Astrocyte (in vitro differentiated cells and primary cell): ENCODE results near the gene ZNF780A. TPM values are rescaled to one million over a fixed set of nuclear protein-coding genes. Genes with fewer than 3 reads are reported as not detected.

Source experiments
- DNase-seq: peaks from one replicate; pipeline ENCODE4 v3.0.0-alpha.2; 2010; ENCODE audit warnings: low read depth
- FAIRE-seq: peaks from 2 replicates; lab custom pipeline; 2011; peaks lifted over from hg19 to GRCh38; lab: Jason Lieb, UNC
- H2AFZ ChIP-seq: 2 replicates; pipeline ENCODE4 v1.6.0; 2012; ENCODE audit warnings: low read depth, low read length, inconsistent platforms
- H3K27ac ChIP-seq: 2 replicates; pipeline ENCODE4 v1.5.1; 2011; ENCODE audit warnings: low read depth, low read length, inconsistent platforms
- H3K27me3 ChIP-seq: 2 replicates; pipeline ENCODE4 v1.6.0; 2011; ENCODE audit warnings: low read length, inconsistent platforms; ENCODE audit not compliant: insufficient read depth
- H3K36me3 ChIP-seq: 2 replicates; pipeline ENCODE4 v1.5.1; 2011; ENCODE audit warnings: low read length, inconsistent platforms; ENCODE audit not compliant: insufficient read depth
- H3K4me1 ChIP-seq: 2 replicates; pipeline ENCODE4 v1.5.1; 2011; ENCODE audit warnings: low read length, inconsistent platforms; ENCODE audit not compliant: insufficient read depth
- H3K4me2 ChIP-seq: 2 replicates; pipeline ENCODE4 v1.6.0; 2012; ENCODE audit warnings: low read length, inconsistent platforms
- H3K4me3 ChIP-seq: 2 replicates; pipeline ENCODE4 v1.5.1; 2011; ENCODE audit warnings: low read depth, mild to moderate bottlenecking, low read length, inconsistent platforms; ENCODE audit not compliant: insufficient read depth
- H3K79me2 ChIP-seq: 2 replicates; pipeline ENCODE4 v1.6.0; 2012; ENCODE audit warnings: mild to moderate bottlenecking, low read length, inconsistent platforms; ENCODE audit not compliant: insufficient read depth
- H3K9ac ChIP-seq: 2 replicates; pipeline ENCODE4 v1.6.0; 2012; ENCODE audit warnings: mild to moderate bottlenecking, low read length, inconsistent platforms
- H3K9me3 ChIP-seq: 2 replicates; pipeline ENCODE4 v1.5.1; 2012; ENCODE audit warnings: low read depth, mild to moderate bottlenecking, low read length, inconsistent platforms; ENCODE audit not compliant: insufficient read depth
- H4K20me1 ChIP-seq: 2 replicates; pipeline ENCODE4 v1.6.0; 2012; ENCODE audit warnings: low read length, inconsistent platforms; ENCODE audit not compliant: insufficient read depth
- H3K27ac Mint-ChIP-seq: one replicate; pipeline ENCODE4 v1.8.0; 2021; ENCODE audit warnings: mild to moderate bottlenecking, mixed read lengths; ENCODE audit not compliant: unreplicated experiment
- H3K27me3 Mint-ChIP-seq: one replicate; pipeline ENCODE4 v1.8.0; 2021; ENCODE audit warnings: low read depth, mixed read lengths; ENCODE audit not compliant: unreplicated experiment
- H3K36me3 Mint-ChIP-seq: one replicate; pipeline ENCODE4 v1.8.0; 2021; ENCODE audit warnings: low read depth, mixed read lengths; ENCODE audit not compliant: unreplicated experiment
- H3K4me1 Mint-ChIP-seq: one replicate; pipeline ENCODE4 v1.8.0; 2021; ENCODE audit warnings: low read depth, mixed read lengths; ENCODE audit not compliant: unreplicated experiment
- H3K4me3 Mint-ChIP-seq: one replicate; pipeline ENCODE4 v1.8.0; 2021; ENCODE audit warnings: mild to moderate bottlenecking, moderate library complexity, mixed read lengths; ENCODE audit not compliant: unreplicated experiment
- H3K9me3 Mint-ChIP-seq: one replicate; pipeline ENCODE4 v1.8.0; 2021; ENCODE audit warnings: mild to moderate bottlenecking, mixed read lengths; ENCODE audit not compliant: unreplicated experiment
- CTCF ChIP-seq: IDR thresholded peaks from 2 replicates; pipeline ENCODE4 v1.5.1; 2011; ENCODE audit warnings: low read depth, mild to moderate bottlenecking, inconsistent platforms, low read length, moderate library complexity; ENCODE audit not compliant: insufficient read depth
- EZH2 ChIP-seq: IDR thresholded peaks from 2 replicates; pipeline ENCODE4 v1.6.1; 2012; ENCODE audit warnings: mild to moderate bottlenecking, low read length, inconsistent platforms; ENCODE audit not compliant: insufficient read depth
- total RNA-seq: library from RNA; stranded (reverse); gene quantifications from 2 replicates; pipeline ENCODE4 v1.2.1, GENCODE V29; 2021

Gene ZNF780A
- total RNA-seq, 1 donor from 2014 or later: 18.7 TPM

- Histone ChIP-seq H3K4me1 (no peaks in the 10 kb centered on the region), H3K4me3 (no peak overlapping the region), H4K20me1 (no peaks in the 10 kb centered on the region), H2AFZ (no peak overlapping the region), H3K79me2 (no peaks in the 10 kb centered on the region), H3K9me3 (peaks cover 19% of the 10 kb centered on the region), H3K27me3 (no peaks in the 10 kb centered on the region), H3K9ac (no peak overlapping the region), H3K36me3 (peaks cover 12% of the 10 kb centered on the region), H3K27ac (no peak overlapping the region), H3K4me2 (no peak overlapping the region)
- H3K9me3 Mint-ChIP-seq: peaks cover 32% of the 10 kb centered on the region
- H3K27me3 Mint-ChIP-seq: no peaks in the 10 kb centered on the region
- H3K4me3 Mint-ChIP-seq: no peak overlapping the region
- peaks cover 33% of the 10 kb centered on the region for H3K36me3 Mint-ChIP-seq
- no peak for DNase-seq
- no peak overlapping the region for H3K27ac Mint-ChIP-seq
- no peaks in the 10 kb centered on the region for H3K4me1 Mint-ChIP-seq
- no peak for TF ChIP-seq EZH2
- TF ChIP-seq CTCF: no peak
- no peak for FAIRE-seq
Observed at GRCh38 chr19:40070058-40070457, 20.7 kb downstream of the ZNF780A start.

- H3K79me2 ChIP-seq: peaks cover 7% of the 10 kb centered on the region
- H4K20me1 ChIP-seq: no peaks in the 10 kb centered on the region
- no peak for FAIRE-seq
- H3K4me2 ChIP-seq: no peak overlapping the region
- H2AFZ ChIP-seq: no peak overlapping the region
- peaks cover 15% of the 10 kb centered on the region for H3K9me3 Mint-ChIP-seq
- no peak overlapping the region for H3K4me3 Mint-ChIP-seq
- no peak overlapping the region for H3K27ac Mint-ChIP-seq
- DNase-seq: no peak
- no peaks in the 10 kb centered on the region for H3K27me3 ChIP-seq
- H3K27me3 Mint-ChIP-seq: no peaks in the 10 kb centered on the region
- TF ChIP-seq EZH2: no peak
- TF ChIP-seq CTCF: no peak
- H3K4me1 Mint-ChIP-seq: peaks cover 7% of the 10 kb centered on the region
- no peaks in the 10 kb centered on the region for H3K36me3 ChIP-seq
- no peaks in the 10 kb centered on the region for H3K36me3 Mint-ChIP-seq
- no peak overlapping the region for H3K9ac ChIP-seq
- H3K27ac ChIP-seq: no peak overlapping the region
- no peak overlapping the region for H3K4me3 ChIP-seq
- peaks cover 3% of the 10 kb centered on the region for H3K9me3 ChIP-seq
- H3K4me1 ChIP-seq: peaks cover 6% of the 10 kb centered on the region
Observed at GRCh38 chr19:40059624-40060023, 31.1 kb downstream of the ZNF780A start.

GRCh38 chr19:40057166-40057565, 33.6 kb downstream of the ZNF780A start:
- TF ChIP-seq CTCF (no peak), EZH2 (no peak)
- peaks cover 3% of the 10 kb centered on the region for H3K9me3 ChIP-seq
- no peak overlapping the region for H2AFZ ChIP-seq
- FAIRE-seq (no peak), DNase-seq (no peak)
- H3K4me2 ChIP-seq: no peak overlapping the region
- no peak overlapping the region for H3K9ac ChIP-seq
- no peaks in the 10 kb centered on the region for H3K36me3 Mint-ChIP-seq
- no peak overlapping the region for H3K27ac ChIP-seq
- peaks cover 13% of the 10 kb centered on the region for H3K9me3 Mint-ChIP-seq
- no peaks in the 10 kb centered on the region for H4K20me1 ChIP-seq
- peaks cover 27% of the 10 kb centered on the region for H3K79me2 ChIP-seq
- peaks cover 7% of the 10 kb centered on the region for H3K4me1 Mint-ChIP-seq
- H3K4me3 ChIP-seq: no peak overlapping the region
- H3K27me3 Mint-ChIP-seq: no peaks in the 10 kb centered on the region
- no peaks in the 10 kb centered on the region for H3K27me3 ChIP-seq
- H3K4me1 ChIP-seq: peaks cover 6% of the 10 kb centered on the region
- H3K36me3 ChIP-seq: no peaks in the 10 kb centered on the region
- H3K27ac Mint-ChIP-seq: no peak overlapping the region
- H3K4me3 Mint-ChIP-seq: peak overlapping the region; percentile 98
